ENCODE results near the gene YOD1.

Gene YOD1

DNA sequence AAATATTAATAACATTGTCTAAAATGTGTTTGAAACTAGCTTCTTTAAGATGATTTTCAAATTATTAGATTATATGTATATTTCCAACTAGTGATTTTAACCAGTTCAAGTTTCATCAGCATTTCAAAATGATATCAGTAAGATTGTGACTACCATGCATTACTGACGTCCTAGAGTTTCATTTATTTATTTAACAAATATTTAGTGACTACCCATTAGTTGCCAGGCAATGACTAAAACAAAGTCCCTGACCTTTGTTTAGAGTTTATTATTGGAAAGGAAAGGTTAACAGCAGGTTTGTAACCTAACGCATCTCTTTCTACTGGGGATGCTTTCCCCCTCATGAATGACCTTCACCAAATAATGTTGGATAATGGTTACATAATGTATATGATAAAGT lies 30.1 kb upstream of the YOD1 start:
- no peak for DNase-seq (ENCODE audit: low read depth)
- no peak overlapping the region for H3K4me3 ChIP-seq (ENCODE audit: control insufficient read depth, low read depth, low read length)
- TF ChIP-seq, protein P1, sequence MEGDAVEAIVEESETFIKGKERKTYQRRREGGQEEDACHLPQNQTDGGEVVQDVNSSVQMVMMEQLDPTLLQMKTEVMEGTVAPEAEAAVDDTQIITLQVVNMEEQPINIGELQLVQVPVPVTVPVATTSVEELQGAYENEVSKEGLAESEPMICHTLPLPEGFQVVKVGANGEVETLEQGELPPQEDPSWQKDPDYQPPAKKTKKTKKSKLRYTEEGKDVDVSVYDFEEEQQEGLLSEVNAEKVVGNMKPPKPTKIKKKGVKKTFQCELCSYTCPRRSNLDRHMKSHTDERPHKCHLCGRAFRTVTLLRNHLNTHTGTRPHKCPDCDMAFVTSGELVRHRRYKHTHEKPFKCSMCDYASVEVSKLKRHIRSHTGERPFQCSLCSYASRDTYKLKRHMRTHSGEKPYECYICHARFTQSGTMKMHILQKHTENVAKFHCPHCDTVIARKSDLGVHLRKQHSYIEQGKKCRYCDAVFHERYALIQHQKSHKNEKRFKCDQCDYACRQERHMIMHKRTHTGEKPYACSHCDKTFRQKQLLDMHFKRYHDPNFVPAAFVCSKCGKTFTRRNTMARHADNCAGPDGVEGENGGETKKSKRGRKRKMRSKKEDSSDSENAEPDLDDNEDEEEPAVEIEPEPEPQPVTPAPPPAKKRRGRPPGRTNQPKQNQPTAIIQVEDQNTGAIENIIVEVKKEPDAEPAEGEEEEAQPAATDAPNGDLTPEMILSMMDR (IDR thresholded peaks at IDR 0.05; ENCODE audit: control insufficient read depth, insufficient read depth, low read depth, low read length, missing control alignments): no peak

DNA sequence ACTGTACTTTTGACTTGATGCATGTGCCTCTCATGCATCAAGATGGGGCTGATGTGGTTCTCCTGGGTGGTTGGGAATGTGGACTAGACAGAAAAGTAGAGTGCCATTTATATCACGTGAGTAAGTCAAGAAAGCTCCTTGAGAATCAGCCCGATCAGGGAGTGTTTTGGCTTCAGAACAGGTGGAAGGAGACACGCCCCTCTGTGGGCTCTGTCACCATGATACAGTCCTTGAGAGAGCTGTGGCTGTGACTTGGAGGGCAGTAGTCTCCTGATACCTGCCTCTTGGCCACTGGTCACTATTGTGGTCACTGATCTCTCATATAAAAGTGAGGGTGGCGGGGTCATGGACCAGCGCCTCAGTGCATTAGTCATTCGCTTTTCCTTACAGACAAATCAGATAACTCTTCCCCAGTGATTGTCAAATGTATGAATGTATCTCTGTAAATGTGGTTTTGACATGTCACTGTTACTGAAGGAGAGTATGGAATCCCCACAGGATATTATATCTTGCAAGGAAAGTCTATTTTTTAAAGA lies 28.8 kb upstream of the YOD1 start:
- no peak for DNase-seq (ENCODE audit: low read depth)
- H3K4me3 ChIP-seq (ENCODE audit: control insufficient read depth, low read depth, low read length): no peak overlapping the region
- TF ChIP-seq, protein P1 (IDR thresholded peaks at IDR 0.05; ENCODE audit: control insufficient read depth, insufficient read depth, low read depth, low read length, missing control alignments): no peak

DNA sequence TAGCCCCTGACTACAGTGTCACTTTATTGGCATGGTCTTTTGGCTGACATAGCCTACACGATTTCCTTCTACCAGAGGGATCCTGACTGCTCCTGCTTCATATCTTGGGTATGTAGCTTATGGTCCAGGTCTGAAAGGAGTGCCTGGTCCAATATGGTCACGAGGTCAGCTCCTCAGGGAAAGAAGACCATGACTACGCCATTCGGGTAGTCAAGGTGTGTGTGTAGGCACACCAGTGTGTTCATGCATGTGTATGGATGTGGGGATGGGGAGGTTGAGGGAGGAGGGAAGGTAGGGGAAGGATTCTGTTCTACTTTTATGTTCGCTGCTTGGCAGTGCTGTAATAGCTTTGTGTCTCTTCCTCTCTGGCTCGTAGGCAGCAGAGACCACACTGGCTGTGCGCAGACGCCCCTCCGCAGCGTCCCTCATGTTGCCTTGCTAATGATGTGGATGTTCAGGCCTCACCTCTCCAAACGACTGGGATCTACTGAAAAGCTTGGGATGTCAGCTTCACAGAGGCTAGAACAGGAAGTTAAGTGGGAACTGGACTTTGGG lies 27.6 kb upstream of the YOD1 start:
- H3K4me3 ChIP-seq (ENCODE audit: control insufficient read depth, low read depth, low read length): no peak overlapping the region

DNA sequence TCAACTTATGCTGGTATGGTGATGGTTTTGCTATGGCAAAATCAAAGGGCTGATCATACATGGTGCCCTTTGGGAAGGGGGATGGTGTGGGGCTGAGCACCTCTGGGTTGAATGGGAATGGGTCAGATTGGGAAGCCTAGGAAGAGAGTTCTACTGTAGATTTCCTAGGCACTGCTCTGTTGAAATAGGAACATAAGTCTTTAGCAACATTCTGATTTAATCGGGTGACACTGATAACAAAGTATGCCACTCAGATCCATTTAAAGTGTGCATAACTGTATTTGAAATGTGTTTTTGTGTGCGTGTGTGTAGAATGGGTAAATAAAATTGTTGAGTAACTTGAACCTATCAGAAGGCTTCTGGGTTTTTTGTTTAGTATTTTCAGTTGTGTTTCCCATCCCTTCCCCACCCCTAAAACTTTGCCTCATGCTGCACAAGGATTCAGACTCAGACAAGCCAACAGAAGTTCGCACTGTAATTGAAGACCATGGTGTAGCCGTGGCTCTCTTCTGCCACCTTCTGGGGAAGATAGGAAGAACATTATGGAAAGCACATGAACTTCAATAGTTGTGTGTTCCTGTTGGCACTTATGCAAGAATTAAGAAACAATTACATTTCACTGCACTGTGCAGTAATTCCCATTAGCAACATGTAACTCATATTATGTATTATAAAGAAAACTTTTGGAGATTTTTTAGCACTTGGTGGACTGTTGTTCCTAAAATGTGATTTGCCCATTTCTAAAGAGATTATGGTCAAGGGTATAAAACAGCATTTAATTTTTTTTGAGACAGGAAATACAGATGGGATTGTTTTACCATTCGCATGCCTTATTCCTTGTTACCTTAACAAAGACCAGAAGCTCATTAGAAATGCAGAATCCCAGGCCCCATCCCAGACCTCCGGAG lies 26.7 kb upstream of the YOD1 start:
- TF ChIP-seq, protein P1 (IDR thresholded peaks at IDR 0.05; ENCODE audit: control insufficient read depth, insufficient read depth, low read depth, low read length, missing control alignments): peak; percentile 92
- H3K4me3 ChIP-seq (ENCODE audit: control insufficient read depth, low read depth, low read length): no peak overlapping the region
- DNase-seq (ENCODE audit: low read depth): peak; percentile 52

More for the DNA sequence above, 27.6 kb upstream of the YOD1 start:
- no peak for DNase-seq (ENCODE audit: low read depth)
- TF ChIP-seq, protein P1 (IDR thresholded peaks at IDR 0.05; ENCODE audit: control insufficient read depth, insufficient read depth, low read depth, low read length, missing control alignments): no peak

GRCh38 chr1:207077012-207077411 lies 26.0 kb upstream of the YOD1 start:
- no peak for DNase-seq (ENCODE audit: low read depth)

GRCh38 chr1:207076181-207076955 lies 25.4 kb upstream of the YOD1 start:
- no peak overlapping the region for H3K4me3 ChIP-seq (ENCODE audit: control insufficient read depth, low read depth, low read length)
- DNase-seq (ENCODE audit: low read depth): no peak
- TF ChIP-seq, protein P1 (IDR thresholded peaks at IDR 0.05; ENCODE audit: control insufficient read depth, insufficient read depth, low read depth, low read length, missing control alignments): no peak

More at GRCh38 chr1:207077012-207077411, 26.0 kb upstream of the YOD1 start:
- TF ChIP-seq, protein P1 (IDR thresholded peaks at IDR 0.05; ENCODE audit: control insufficient read depth, insufficient read depth, low read depth, low read length, missing control alignments): no peak
- no peak overlapping the region for H3K4me3 ChIP-seq (ENCODE audit: control insufficient read depth, low read depth, low read length)
